HG02943 (cell line): ENCODE data around the gene PKNOX2.
A peak's percentile ranks its signal among the peaks of the same experiment; 100 is the strongest.

Experiments used
- ATAC-seq: cut with Tn5 transposase; IDR thresholded peaks from one replicate; pipeline ENCODE4 v1.9.1; 2021; ENCODE audit warnings: mild to moderate bottlenecking, low read depth, moderate library complexity; ENCODE audit not compliant: unreplicated experiment

PKNOX2 gene

DNA sequence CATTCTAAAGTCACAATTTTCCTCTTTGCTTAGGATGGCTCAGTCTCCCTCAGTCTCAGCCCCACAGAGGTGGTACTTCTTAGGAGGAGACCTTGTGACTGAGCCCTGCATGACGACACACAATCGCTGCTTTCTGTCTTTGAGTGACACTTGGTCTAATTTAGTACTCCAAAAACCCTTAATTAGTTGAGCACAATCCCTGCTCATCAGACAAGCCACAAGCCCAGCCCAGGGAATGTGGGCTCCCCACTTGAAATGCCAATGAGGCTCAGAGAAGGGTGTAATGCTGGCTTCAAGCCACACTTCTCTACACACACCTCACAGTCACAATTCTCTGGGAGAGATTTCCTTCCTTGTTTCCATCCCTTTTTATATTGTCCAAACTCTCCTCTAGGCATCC, 229.7 kb downstream of the PKNOX2 start:
- ATAC-seq = no peak

DNA sequence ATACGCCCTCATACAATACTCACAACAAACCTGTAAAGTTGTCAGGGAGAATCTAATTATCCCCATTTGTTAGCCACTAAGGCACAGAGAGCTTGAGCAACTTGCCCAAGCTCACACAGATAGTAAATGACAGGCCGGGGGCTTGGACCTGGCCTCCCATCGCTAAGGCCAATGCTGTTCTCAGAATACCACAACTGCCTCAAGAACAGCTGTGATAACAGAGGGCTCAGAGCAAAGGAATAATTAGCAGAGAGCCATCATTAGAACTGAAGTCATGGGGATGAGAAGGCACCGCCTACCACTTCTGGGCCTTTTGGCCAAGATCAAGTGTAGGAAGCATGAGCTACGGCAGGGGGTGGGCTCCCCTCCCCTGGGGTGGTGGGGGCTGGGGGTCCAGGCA, 232.9 kb downstream of the PKNOX2 start:
- ATAC-seq = no peak

DNA sequence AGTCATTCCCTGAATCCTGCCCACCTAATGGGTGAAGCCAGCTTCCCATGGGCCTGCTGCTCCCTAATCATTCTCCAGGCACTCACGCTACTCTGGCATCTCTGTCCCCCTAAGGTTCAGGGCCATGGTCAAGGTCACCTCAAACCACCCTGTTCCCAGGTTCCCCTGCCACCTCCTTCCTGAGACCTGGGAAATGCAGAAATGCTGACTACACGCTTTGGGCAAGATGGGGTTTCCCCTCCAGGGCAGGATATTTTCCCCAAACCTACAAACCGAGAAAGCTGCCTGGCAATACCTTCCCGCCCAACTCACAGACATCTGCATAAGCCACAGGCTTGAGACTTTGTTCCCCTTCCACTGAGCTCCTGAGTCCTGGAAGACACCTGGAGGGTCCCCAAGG, 233.9 kb downstream of the PKNOX2 start:
- no peak for ATAC-seq

DNA sequence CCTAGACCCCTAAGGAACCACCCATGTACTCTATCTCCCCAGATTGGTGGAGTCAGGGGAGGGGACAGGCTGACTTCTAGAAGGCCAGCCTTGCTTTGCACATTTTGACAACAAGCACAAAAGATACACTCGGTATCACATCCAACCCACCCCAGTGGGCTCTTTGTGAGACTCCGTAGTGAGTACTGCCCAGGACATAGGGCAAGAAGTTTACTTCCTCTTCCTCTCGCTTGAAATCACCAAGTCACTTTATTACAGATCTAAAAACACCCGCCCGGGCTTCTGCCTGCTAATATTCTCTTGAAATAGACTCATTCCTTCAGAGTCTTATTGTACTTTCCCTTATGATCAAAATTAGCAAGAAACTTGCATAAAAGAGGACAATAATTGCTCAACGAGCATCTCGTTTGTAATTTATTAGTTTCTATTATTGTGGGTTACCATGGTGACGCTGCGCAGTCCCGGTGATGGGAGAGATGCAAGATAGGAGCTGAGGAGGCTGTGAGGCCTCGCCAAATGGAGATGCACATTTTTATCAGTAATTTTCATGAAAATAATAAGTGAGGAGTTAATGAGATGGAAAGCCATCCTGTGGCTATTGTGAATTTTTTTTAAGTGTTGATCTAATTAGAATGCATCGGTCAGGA, 234.6 kb downstream of the PKNOX2 start:
- no peak for ATAC-seq

DNA sequence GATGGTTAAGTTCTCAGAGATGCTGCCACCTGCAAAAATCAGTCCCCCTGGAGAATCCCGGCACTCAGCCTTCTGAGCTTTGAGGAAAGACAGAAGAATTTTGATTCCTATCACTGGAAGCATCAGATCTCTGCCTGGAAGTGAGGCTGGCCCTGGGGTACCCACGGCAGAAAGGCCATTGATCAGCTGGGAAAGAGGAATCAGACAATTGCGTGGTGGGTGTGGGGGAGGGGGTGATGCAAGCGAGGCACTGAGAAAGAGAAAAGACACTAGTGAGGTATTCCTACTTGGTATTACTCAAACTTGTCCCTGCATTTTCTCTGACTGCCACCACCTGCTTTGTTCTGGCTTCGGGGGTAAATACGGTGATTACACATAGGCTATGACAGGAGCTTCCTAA, 235.4 kb downstream of the PKNOX2 start:
- ATAC-seq = no peak

DNA sequence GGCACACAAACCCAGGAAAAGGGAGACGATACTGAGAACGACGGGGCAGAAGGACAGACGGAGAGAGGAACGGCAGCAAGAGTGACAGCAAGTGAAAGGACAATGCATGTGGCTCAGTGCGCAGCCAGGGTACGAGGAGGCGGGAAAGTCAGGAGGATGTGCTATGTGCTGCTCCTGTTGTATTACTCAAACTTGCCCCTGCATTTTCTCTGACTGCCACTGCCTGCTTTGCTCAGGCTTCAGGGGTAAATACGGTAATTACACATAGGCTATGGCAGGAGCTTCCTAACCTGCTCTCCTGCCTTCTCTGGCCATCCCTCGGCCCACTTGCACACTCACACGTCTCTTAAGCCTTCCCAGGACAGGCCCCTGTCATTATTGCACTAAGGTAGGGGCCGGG, 236.7 kb downstream of the PKNOX2 start:
- ATAC-seq = no peak

DNA sequence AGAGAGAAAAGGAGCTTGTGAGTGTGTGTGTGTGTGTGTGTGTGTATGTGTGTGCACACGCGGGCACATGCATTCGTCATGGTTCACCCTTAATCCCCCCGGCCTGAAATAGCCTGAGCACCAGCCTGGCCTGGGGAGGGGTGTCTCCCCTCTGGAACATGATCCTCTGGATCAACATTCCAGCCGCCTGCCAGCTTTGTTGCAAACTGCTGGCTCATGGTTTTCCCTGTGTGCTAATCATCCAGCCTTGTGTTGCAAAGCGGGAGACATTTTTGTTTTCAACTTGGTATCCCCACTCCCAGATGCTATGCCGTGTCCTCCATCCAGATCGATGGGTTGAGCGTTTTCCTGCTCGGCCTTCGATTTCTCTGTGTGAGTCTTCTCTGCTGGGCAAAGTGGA, 237.2 kb downstream of the PKNOX2 start:
- ATAC-seq = no peak

DNA sequence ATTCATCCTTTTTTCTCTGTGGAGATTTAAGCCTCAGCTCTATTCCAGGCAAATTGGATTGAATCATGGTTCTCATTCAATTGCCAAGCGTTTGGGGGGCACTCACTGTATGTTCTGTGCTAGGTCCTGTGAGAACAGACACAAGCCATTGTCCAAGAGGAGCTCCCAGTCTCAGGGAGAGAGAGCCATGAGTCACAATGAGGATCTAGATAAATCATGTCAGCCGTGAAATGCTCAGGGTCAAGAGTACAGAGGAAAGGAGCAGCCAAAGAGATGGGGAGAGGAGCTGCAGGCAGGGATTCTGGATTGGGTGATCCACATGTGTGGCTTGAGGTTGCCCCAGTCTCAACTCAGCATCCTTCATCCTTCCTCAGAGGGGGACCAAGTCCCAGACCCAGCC, 237.9 kb downstream of the PKNOX2 start:
- no peak for ATAC-seq

DNA sequence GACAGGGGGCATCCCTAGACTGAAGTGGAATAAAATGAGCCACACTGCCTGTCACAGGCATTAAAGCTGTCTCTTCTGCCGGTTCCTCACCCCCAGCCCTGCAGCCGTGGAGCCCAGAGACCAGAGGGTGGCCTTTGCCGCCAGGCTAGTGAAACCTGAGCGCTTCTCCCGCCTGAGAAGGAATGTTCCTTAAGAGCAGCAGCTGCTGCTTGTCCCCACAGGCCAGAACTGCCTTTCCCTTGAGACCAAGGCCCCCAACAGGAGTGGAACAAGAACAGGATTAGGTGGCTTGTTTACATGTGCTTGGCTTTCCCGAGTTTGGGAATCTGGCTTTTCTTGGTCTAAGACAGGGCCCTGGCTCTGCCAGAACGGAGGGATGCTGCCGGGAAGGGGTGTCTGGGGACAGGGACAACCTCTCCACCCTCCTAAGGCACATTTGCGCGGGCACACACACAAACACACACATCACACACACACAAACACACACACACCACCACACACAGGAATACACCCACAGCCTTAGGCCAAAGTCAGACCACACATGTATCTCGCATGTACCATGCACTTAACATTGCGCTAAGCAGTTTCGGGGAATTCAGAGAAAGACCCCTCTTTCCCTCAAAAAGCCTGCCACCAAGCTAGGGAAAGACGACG, 239.7 kb downstream of the PKNOX2 start:
- no peak for ATAC-seq

DNA sequence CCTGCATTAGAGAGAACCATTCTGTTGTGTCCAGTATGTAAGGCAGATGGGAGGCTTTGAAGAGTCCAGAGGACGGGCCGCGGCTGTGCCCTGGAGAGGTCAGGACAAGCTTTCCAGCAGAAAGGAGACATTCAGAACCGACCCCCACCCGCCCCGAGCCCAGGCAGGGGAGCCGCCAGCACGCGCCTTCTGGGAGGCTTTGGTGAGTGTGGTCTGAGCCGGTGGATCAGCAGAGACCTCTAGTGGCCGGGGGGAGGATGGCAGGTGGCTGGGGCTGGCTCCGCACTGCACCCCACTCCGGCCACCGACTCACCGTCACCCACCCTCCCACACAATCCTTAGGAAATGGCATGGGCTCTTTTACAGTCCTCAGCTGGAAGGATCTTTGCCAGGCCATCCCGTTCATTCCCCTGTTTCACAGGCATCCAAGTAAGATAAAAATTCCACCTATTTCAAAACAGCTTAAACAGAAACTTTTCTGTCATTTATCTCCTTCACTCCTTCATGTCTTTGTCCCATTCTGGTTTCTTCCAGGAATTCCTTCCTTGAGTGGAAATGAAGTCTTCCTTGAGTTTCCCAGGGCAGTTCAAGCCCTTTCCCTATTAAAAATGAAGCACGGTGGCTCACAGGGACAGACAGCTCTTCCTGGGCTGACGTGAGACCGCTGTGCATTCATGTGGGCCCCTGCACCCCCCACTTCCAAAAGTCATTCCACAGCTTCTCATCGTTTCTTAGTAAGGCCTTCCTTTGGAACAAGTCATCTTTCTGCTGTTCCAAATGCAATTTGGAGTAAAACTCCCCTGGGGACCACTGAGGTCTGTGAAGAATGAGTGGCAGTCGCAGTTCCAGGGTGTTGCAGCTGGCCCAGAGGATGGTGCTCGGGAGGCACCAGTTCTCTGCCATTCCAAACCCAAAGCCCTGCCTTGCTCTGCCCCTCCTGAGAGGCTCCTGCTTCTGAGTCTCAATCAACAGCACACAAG, 240.6 kb downstream of the PKNOX2 start:
- peak; percentile 84 for ATAC-seq

DNA sequence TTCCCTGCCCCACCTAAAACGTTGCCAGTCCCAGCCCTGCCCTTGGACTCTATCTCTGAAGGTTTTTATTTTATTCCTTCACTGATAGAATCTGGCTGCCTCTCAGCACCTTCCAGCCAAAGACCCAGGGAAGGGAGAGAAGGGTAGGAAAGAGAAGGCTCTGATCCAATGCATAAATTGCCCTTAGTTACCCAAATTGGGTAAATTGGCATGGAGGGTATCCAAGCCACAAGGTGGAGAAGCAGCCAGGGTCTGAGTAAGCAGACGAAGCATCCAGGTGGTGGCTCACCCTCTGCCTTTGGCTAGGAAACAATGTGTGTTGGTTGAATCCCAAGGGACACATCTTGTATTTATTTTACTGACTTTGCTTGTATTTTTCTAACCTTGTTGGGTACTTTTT, 242.5 kb downstream of the PKNOX2 start:
- no peak for ATAC-seq

DNA sequence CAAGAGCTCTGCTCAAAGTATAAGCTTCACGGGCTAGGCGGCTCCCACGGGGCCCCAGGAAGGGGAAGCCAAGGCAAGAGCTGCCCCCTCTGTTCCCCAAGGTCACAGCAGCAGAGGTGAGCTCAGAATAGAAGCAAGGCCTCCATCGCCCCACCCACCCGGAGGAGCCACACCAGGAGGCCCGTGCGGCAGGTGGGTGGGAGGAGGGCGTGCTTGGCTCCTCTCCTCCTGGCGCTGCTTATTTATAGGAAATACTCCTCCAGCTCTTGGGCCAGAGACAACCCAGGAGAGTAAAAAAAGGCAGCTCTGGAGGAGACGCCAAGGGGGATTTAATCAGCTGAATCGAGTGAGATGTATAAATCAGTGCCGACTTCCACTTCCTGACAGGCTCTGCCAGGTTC, 243.8 kb downstream of the PKNOX2 start:
- ATAC-seq = no peak

DNA sequence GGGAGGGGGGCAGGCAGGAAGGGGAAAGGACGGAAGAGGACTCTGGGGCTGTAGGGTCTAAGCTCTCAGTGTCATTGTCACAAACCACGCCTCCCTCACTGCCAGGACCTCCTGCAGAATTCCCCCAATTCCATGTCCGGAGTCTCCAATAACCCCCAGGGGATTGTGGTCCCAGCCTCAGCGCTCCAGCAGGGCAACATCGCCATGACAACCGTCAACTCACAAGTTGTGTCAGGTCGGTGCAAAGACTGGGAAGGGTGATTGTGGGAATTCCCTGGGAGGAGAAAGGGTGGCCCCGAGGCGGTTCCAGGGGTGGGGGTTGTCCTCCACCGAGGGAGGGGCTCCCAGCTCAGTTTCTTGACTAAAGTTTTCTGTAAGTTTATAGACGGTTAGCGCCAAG, 245.5 kb downstream of the PKNOX2 start:
- ATAC-seq = no peak

DNA sequence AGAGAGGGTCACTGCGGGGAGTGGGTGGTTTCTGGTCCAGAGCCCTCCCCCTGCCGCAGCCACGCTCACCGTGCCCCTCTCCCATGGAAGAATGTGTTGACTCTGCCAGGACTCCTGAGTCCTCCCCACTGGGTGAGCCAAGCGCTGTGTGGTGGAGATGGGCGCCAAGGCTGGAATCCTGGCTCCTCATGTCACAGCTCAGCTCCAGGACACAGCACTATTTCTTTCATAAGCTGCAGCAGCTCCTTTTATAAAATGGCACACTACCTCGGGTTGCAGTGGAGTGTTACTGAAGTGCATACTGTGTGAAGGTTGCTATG, 247.6 kb downstream of the PKNOX2 start:
- ATAC-seq = no peak

DNA sequence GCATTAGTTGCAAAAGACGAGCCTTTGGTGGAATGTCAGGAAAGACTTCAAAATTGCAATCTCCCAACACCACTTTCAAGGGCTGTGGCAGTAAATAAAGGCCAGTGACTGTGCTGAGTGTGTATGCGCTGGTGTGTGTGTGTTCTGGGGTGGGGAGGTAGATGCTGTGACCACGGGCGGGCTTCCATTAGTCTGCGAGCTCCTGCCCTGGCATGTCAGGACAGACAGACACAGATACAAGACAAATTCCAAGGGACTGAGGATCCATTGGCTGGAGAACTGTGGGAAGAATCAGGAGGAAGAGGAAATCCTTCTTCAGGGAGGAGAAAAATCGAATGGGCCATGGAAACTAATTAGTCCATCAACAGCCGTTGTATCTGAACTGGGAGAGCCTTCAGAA, 248.0 kb downstream of the PKNOX2 start:
- ATAC-seq = no peak

DNA sequence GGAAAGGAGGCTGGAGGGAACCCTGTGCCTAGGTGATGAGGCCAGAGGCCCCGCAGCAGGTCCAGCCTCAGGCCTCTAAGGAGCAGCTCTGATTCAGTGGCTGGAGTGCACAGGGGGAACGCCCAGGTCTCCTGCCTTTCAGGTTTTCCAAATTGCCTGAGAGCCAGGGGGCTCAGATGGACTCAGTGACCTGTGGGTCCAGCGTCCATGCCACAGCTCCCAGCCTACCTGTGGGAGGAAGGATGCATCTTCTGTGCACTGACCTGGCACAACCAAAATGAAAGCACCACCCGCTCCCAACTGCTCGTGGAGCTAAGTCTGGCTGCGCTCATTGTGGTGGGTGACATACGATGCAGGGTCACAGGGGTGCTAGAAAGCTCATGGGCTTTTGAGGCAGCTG, 248.7 kb downstream of the PKNOX2 start:
- no peak for ATAC-seq

DNA sequence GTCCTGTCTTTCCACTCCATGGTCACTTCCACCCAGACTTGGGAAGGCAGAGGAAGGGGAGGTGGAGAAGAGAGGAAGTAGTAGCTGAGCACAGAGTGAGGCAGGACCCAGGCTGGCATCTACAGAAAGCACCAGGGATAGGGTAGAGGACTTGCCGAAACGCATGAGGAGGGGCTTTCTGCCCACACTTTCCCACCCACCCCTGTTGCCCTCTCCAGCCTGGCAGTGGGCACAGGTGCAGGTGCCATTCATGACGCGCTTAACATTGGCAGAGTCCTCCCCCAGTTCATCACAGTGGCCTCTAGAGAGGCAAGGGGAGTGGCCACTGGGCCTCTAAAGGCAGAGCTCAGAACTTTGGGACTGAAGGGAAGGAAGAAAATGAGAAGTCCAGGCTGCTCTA, 249.6 kb downstream of the PKNOX2 start:
- ATAC-seq = no peak

DNA sequence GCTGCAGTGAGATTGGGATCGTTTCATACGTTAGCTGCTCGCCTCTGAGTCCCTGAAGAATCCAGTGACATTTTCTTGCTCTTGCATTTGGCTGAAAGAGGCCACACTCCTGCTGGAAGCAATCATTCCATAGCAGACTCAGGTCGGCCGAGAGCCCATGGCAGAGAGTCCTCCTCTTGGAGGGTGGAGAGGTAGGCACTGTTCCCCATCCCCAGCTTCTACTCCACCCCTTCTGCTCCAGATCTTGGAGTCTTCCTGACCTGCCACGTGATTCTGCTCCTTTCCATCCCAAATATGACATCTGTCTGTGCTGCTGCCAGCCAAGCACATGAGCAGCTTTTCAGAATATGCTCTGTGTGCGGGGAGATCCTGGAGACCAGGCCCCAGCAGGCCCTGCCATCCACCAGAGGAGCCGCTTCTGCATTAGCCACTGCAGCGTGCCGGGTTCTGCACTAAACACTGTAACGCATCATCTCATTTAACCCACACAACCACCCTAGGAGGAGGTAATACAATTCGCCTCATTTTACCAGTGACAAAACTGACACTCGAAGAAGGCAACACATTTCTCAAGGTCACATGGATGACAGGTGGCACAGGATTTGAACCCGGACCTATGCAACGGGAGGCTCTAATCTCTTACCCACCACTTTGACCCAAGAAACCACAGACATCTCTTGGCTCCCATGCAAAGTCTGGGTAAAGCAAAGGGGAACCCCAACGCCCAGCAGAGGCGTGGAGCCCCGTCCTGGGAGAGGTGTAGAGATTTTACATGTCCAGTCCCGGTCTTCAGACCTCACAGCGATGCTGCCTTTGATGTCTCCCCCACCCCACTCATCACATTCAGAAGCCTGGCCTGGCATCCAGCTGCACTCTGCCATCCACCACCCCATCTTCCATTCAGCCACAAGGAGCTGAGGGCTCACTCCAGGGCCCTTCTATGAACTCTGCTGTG, 252.7 kb downstream of the PKNOX2 start:
- no peak for ATAC-seq

DNA sequence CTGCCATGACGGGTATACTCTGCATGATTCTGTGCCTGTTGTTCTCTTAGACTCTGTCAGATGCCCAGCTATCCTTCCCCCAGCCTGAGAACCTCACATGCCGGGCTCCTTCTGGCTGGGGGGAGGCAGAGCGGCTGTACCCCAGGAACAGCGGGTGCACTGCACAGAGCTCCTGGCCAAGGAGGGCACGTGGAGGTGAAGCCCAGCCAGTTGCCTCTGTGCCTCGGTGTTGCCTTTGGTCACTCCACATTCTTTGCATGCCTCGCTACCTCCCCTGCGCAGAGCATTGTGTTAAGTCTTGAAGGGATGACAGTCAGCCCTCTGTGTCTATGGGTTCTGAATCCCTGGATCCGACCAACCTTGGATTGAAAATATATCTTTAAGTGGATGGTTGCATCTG, 253.8 kb downstream of the PKNOX2 start:
- no peak for ATAC-seq

DNA sequence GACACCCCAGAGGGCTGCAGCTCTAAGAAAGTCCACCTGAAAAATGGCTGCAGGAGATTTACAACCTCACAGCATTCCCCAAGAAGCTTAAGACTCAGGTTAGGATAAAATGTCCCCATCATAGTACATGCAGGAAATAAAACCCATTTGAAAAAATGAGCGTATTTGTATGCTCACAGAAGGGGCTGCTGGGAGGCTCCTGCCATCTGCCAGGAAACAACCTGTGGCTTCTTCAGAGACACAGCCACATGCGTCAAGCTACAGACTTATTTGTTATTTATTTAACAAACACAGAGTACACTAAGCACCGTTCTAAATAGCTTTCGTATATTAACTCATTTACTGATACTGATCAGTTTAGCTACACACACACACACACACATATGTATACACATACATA, 258.1 kb downstream of the PKNOX2 start:
- no peak for ATAC-seq
